Right lobe of liver (tissue), 6 donors: ENCODE data around the gene AK1. TPM values are rescaled to one million over a fixed set of nuclear protein-coding genes. Genes with fewer than 3 reads are reported as not detected.

Experiments
- ATAC-seq, 4 donors: fragments of 200-7000 bp; cut with Tn5 transposase; one replicate each; pipeline ENCODE4 v1.9.1; 2020; ENCODE audit warnings: mild to moderate bottlenecking in 4 of 4, moderate library complexity in 4 of 4
- DNase-seq, 3 donors: peaks; one replicate each; pipeline ENCODE4 v3.0.0-alpha.2; 2020
- H3K27ac ChIP-seq, 3 donors: fragments of 200-600 bp; one replicate each; pipeline ENCODE4 v1.8.0; 2022
- H3K27me3 ChIP-seq, 2 donors: fragments of 200-600 bp; one replicate each; pipeline ENCODE4 v1.8.0; 2022
- H3K36me3 ChIP-seq, 4 donors: fragments of 200-600 bp; sonication (generic) in 1 of 4; one replicate each; pipeline versions ENCODE4 v1.5.1 to v1.8.0; 2017 to 2022; ENCODE audit warnings: control low read depth in 1 of 4
- H3K4me1 ChIP-seq, 4 donors: fragments of 200-600 bp; sonication (generic) in 1 of 4; one replicate each; pipeline versions ENCODE4 v1.5.1 to v1.8.0; 2017 to 2022; ENCODE audit warnings: control low read depth in 1 of 4
- H3K4me3 ChIP-seq, 3 donors: fragments of 200-600 bp; one replicate each; pipeline ENCODE4 v1.8.0; 2022
- H3K9me3 ChIP-seq, 4 donors: fragments of 200-600 bp; sonication (generic) in 1 of 4; one replicate each; pipeline versions ENCODE4 v1.5.1 to v1.8.0; 2017 to 2022; ENCODE audit warnings: control low read depth in 1 of 4
- POLR2A ChIP-seq: fragments of 450-650 bp; IDR thresholded peaks from one replicate; pipeline ENCODE4 v1.6.1; 2017; ENCODE audit warnings: antibody characterized with exemption, mild to moderate bottlenecking
- WGBS: methylation state at CpG from one replicate; pipeline ENCODE4 v1.1.6; 2018; ENCODE audit warnings: low coverage, low lambda C conversion rate; ENCODE audit not compliant: insufficient coverage; ENCODE audit errors: missing lambda C conversion rate; 5-methylcytosine and 5-hydroxymethylcytosine counted together
- intact Hi-C, 2 donors: fragments of 100-400 bp; cut with DNase I; formaldehyde crosslinking; loops; one replicate each; pipeline versions ENCODE4 v1.11.2 to v1.14.1; 2022
- total RNA-seq, 6 experiments: library from RNA; depleted of rRNA in 2 of 6; stranded (reverse); fragments of >200 nt in 2 of 6; fragmentation: NEBNext Ultra II Directional in 3 of 6; extraction: Animal tissue kit (Norgen Biotek cat#: 25700) in 3 of 6; gene quantifications; one replicate each; pipeline versions ENCODE4 v1.1.0 to v1.2.4, GENCODE V29; 2016 to 2023
- TF ChIP-seq, protein P1 (sequence below), 4 donors: fragments of 200-600 bp in 3 of 4; fragments of 450-650 bp in 1 of 4; IDR thresholded peaks; one replicate each; pipeline versions ENCODE4 v1.5.1 to v1.8.0; 2016 to 2022; ENCODE audit warnings: antibody characterized with exemption in 4 of 4, mild to moderate bottlenecking in 2 of 4
- donor health status: DM: no; HTN: yes; CAD: no.
- donor health status: DM: no; HTN: no; CAD: no.
- donor health status: DM: no; HTN: no; CAD: no.
- donor health status: DM: no; HTN: yes; CAD: no.
- donor health status: DM: no; HTN: yes; CAD: no.

AK1 gene
- total RNA-seq, 6 experiments from 2014 or later = 31.4 to 78.6 (median 51.7) TPM

DNA sequence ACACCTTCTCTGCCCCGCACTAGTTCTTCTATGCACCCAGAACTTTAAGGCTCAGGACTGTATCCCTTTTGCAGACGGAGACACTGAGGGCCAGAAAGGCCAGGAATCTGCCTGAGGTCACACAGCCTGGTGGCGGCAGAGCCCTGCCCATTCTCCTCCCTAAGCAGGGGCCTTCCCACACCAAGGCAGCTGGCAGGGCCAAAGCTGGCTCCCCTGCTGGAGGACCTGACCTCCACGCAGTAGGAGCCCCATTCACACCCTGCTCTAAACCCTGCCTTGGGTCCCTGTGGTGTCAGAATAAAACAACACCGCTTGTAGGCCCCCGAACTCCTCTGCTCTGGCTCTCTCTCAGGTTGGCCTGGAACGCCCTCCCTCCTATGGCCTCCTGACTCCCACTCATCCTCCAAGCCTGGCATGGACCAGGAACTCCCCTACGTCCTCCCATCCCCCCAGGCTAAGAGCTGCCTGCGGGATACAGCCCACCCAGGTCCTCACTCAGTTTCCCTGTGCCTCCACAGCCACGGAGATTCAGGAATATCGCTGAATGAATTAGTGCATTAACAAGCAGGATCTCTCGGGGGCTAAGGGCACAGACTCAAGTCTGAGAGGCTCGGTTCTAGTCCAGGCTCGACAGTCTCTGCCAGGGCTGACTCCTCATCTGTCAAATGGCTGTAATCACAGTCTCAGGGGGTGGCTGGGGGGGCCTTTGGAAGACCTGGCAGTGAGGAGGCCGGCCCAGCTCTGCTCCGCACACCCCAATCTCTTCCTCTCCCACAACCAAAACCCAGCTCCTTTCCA lies 19.1 kb upstream of the AK1 start:
- Histone ChIP-seq H3K4me3 (peak overlapping the region; percentile 88 to 95 (median 93)), H3K36me3 (peaks cover 0 to 44% (median 28%) of the 10 kb centered on the region in 4 donors), H3K4me1 (peaks cover 0 to 23% (median 12%) of the 10 kb centered on the region in 4 donors), H3K27ac (peak overlapping the region; percentile 61 to 90 (median 87)), H3K27me3 (no peaks in the 10 kb centered on the region), H3K9me3 (no peaks in the 10 kb centered on the region)
- no peak for TF ChIP-seq POLR2A
- TF ChIP-seq, protein P1, sequence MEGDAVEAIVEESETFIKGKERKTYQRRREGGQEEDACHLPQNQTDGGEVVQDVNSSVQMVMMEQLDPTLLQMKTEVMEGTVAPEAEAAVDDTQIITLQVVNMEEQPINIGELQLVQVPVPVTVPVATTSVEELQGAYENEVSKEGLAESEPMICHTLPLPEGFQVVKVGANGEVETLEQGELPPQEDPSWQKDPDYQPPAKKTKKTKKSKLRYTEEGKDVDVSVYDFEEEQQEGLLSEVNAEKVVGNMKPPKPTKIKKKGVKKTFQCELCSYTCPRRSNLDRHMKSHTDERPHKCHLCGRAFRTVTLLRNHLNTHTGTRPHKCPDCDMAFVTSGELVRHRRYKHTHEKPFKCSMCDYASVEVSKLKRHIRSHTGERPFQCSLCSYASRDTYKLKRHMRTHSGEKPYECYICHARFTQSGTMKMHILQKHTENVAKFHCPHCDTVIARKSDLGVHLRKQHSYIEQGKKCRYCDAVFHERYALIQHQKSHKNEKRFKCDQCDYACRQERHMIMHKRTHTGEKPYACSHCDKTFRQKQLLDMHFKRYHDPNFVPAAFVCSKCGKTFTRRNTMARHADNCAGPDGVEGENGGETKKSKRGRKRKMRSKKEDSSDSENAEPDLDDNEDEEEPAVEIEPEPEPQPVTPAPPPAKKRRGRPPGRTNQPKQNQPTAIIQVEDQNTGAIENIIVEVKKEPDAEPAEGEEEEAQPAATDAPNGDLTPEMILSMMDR (IDR thresholded peaks at IDR 0.05) = no peak
- ATAC-seq (no peak), DNase-seq (no peak)
- intact Hi-C loops = no loop called here
- WGBS = 49% methylated on average over 11 of the region's 16 CpGs

DNA sequence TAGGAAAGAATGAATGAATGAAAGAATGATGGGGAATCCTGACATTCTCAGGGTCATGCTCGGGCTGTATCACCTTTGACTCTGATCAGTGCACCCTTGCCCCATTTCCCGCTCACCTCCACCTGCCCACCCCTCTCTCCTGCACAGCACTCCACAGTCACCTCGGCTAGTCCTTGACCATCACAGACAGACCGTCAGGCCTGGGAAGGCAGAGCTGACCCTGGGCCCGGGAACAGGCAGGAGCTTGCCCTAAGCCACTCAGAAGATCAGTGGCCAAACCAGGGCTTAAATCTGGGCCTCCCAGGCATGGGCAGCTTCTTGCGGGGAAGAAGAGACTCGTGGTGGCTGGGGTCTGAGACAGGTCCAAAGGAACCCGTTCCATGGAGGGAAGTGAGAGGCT lies 18.3 kb upstream of the AK1 start:
- Histone ChIP-seq H3K4me3 (no peak overlapping the region), H3K36me3 (peaks cover 0 to 48% (median 29%) of the 10 kb centered on the region in 4 donors), H3K9me3 (no peaks in the 10 kb centered on the region), H3K27ac (no peak overlapping the region), H3K27me3 (no peaks in the 10 kb centered on the region), H3K4me1 (peaks cover 0 to 23% (median 12%) of the 10 kb centered on the region in 4 donors)
- 85% methylated on average over 6 of the region's 8 CpGs for WGBS
- no peak for DNase-seq
- intact Hi-C loops = no loop called here
- TF ChIP-seq, protein P1 (IDR thresholded peaks at IDR 0.05) = no peak
- no peak for TF ChIP-seq POLR2A
- no peak for ATAC-seq

DNA sequence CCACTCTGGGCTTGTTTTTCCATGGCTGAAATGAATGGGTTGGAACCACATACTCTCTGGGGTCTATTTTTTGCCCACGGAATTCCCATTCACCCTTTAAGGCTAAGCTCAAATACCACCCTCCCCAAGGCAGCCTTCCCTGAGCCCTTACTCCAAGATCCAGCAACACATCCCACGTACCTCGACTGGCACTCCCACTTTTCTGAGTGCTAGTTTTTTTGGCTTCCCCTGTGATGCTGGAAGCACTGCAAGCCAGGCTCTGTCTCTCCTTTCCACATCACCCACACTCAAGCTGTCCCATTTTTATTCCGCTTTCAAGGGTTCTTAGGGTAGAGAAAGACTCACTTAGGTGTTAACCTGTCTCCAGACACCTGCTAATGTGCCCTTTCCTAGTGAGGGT lies 15.9 kb upstream of the AK1 start:
- no peak for TF ChIP-seq POLR2A
- TF ChIP-seq, protein P1 (IDR thresholded peaks at IDR 0.05) = no peak
- WGBS = 100% methylated on average over 3 of the region's 4 CpGs
- intact Hi-C loops = no loop called here
- no peak overlapping the region for H3K27ac ChIP-seq
- no peaks in the 10 kb centered on the region for H3K27me3 ChIP-seq
- ATAC-seq (no peak), DNase-seq (no peak)
- no peaks in the 10 kb centered on the region for H3K9me3 ChIP-seq
- peaks cover 0 to 61% (median 38%) of the 10 kb centered on the region in 4 donors for H3K36me3 ChIP-seq
- H3K4me3 ChIP-seq = no peak overlapping the region
- H3K4me1 ChIP-seq = peaks cover 0 to 21% (median 9%) of the 10 kb centered on the region in 4 donors

DNA sequence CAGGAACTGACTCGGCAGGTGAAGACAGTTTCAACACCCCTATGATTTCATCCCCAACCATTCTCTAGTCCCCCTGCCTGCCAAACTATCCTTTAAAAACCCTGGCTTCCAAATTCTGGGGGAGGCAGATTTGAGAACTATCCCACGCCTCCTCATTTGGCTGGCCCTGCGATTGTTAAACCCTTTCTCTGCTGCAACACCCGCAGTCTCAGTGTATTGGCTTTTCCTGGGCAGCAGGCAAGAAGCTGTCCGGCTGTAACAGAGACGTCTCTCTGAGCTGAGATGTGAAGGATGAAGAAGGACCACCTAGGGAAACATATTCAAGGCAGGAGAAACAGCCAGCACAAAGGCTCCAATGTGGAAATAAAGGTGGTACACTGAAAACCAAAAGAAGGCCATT lies 15.4 kb upstream of the AK1 start:
- Histone ChIP-seq H3K9me3 (no peaks in the 10 kb centered on the region), H3K4me1 (peaks cover 0 to 17% (median 7%) of the 10 kb centered on the region in 4 donors), H3K36me3 (peaks cover 0 to 65% (median 40%) of the 10 kb centered on the region in 4 donors), H3K27ac (no peak overlapping the region), H3K27me3 (no peaks in the 10 kb centered on the region), H3K4me3 (no peak overlapping the region)
- intact Hi-C loops = no loop called here
- TF ChIP-seq, protein P1 (IDR thresholded peaks at IDR 0.05) = no peak
- no peak for TF ChIP-seq POLR2A
- WGBS = 92% methylated on average over 6 of the region's 6 CpGs
- no peak for DNase-seq
- ATAC-seq = no peak
